HL-60 (cell line): ENCODE data around the gene HECA.

Source experiments
- DNase-seq, 2 experiments: peaks; one replicate each; pipeline ENCODE4 v3.0.0-alpha.2; 2010 to 2020; ENCODE audit warnings: low read depth in 1 of 2, low spot score in 1 of 2
- H3K27ac ChIP-seq: fragments of 250-450 bp; sonication (Bioruptor Pico); replicated peaks from 2 replicates; pipeline ENCODE4 v1.5.1; 2020; ENCODE audit warnings: mild to moderate bottlenecking, moderate library complexity
- H3K27me3 ChIP-seq: fragments of 250-450 bp; sonication (Bioruptor Pico); 2 replicates; pipeline ENCODE4 v1.5.1; 2021; ENCODE audit warnings: mild to moderate bottlenecking, moderate library complexity; ENCODE audit not compliant: insufficient read depth, poor library complexity, severe bottlenecking
- H3K4me3 ChIP-seq: replicated peaks from 2 replicates; pipeline ENCODE4 v1.5.1; 2011; ENCODE audit warnings: mild to moderate bottlenecking, control low read depth, low read length; ENCODE audit not compliant: insufficient read depth
- CTCF ChIP-seq: IDR thresholded peaks from one replicate; pipeline ENCODE4 v1.5.1; 2011; ENCODE audit warnings: low read length, control low read depth, inconsistent platforms; ENCODE audit not compliant: insufficient read depth
- GABPA ChIP-seq: IDR thresholded peaks from 2 replicates; pipeline ENCODE4 v1.6.1; 2012; ENCODE audit warnings: low read depth
- POLR2AphosphoS5 ChIP-seq: IDR thresholded peaks from 2 replicates; pipeline ENCODE4 v1.6.1; 2012; ENCODE audit warnings: low read depth
- SPI1 ChIP-seq: IDR thresholded peaks from 2 replicates; pipeline ENCODE4 v1.6.1; 2012; ENCODE audit warnings: low read depth, mild to moderate bottlenecking, borderline replicate concordance
- TF ChIP-seq, protein P1 (sequence below): IDR thresholded peaks from 2 replicates; pipeline ENCODE4 v1.6.1; 2012; ENCODE audit warnings: low read depth; ENCODE audit not compliant: insufficient replicate concordance

HECA gene

GRCh38 chr6:139164001-139164400 lies 29.1 kb downstream of the HECA start:
- Histone ChIP-seq H3K27me3 (no peaks in the 10 kb centered on the region), H3K27ac (no peak overlapping the region), H3K4me3 (no peak overlapping the region)
- TF ChIP-seq CTCF (no peak), SPI1 (no peak), POLR2AphosphoS5 (no peak), GABPA (no peak)
- TF ChIP-seq, protein P1, sequence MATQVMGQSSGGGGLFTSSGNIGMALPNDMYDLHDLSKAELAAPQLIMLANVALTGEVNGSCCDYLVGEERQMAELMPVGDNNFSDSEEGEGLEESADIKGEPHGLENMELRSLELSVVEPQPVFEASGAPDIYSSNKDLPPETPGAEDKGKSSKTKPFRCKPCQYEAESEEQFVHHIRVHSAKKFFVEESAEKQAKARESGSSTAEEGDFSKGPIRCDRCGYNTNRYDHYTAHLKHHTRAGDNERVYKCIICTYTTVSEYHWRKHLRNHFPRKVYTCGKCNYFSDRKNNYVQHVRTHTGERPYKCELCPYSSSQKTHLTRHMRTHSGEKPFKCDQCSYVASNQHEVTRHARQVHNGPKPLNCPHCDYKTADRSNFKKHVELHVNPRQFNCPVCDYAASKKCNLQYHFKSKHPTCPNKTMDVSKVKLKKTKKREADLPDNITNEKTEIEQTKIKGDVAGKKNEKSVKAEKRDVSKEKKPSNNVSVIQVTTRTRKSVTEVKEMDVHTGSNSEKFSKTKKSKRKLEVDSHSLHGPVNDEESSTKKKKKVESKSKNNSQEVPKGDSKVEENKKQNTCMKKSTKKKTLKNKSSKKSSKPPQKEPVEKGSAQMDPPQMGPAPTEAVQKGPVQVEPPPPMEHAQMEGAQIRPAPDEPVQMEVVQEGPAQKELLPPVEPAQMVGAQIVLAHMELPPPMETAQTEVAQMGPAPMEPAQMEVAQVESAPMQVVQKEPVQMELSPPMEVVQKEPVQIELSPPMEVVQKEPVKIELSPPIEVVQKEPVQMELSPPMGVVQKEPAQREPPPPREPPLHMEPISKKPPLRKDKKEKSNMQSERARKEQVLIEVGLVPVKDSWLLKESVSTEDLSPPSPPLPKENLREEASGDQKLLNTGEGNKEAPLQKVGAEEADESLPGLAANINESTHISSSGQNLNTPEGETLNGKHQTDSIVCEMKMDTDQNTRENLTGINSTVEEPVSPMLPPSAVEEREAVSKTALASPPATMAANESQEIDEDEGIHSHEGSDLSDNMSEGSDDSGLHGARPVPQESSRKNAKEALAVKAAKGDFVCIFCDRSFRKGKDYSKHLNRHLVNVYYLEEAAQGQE: no peak
- no peak for DNase-seq

DNA sequence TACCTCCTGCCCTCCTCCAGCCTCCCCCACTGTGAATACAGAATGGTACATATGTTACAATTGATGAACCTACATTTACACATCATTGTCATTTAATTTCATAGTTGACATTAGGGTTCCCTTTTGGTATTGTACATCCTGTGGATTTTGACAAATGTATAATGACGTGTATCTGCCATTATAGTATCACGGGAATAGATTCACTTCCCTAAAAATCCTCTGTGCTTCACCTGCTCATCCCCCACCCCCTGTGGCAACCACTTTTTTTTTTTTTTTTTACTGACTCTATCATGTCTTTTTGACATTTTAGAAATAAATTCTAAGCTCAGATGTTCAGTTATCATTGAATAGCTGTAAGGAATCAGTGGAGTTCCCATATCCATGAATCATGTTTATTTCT lies 30.4 kb downstream of the HECA start:
- TF ChIP-seq CTCF (no peak), SPI1 (no peak), POLR2AphosphoS5 (no peak), GABPA (no peak)
- TF ChIP-seq, protein P1: no peak
- Histone ChIP-seq H3K4me3 (no peak overlapping the region), H3K27me3 (no peaks in the 10 kb centered on the region), H3K27ac (no peak overlapping the region)
- no peak for DNase-seq

DNA sequence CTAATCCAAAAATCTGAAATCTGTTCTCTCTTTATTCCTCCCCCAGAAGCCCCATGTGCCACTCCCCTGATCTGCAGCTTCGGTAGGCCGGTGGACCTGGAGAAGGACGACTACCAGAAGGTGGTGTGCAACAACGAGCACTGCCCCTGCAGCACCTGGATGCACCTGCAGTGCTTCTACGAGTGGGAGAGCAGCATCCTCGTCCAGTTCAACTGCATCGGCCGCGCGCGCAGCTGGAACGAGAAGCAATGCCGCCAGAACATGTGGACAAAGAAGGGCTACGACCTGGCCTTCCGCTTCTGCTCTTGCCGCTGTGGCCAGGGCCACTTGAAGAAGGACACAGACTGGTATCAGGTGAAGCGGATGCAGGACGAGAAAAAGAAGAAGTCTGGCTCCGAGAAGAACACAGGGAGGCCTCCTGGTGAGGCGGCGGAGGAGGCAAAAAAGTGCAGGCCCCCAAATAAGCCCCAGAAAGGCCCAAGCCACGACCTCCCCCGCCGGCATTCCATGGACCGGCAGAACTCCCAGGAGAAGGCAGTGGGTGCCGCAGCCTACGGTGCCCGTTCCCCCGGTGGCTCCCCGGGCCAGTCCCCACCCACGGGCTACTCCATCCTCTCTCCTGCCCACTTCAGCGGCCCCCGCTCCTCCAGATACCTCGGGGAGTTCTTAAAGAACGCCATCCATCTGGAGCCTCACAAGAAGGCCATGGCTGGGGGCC lies 31.5 kb downstream of the HECA start:
- Histone ChIP-seq H3K4me3 (no peak overlapping the region), H3K27me3 (no peaks in the 10 kb centered on the region), H3K27ac (no peak overlapping the region)
- TF ChIP-seq SPI1 (no peak), POLR2AphosphoS5 (no peak)
- TF ChIP-seq, protein P1: no peak
- DNase-seq: no peak
